HG03039 (cell line): ENCODE data around the gene FSCN2.

Source experiments
- ATAC-seq: cut with Tn5 transposase; IDR thresholded peaks from one replicate; pipeline ENCODE4 v1.9.1; 2021; ENCODE audit warnings: mild to moderate bottlenecking, moderate library complexity; ENCODE audit not compliant: unreplicated experiment

The FSCN2 gene

DNA sequence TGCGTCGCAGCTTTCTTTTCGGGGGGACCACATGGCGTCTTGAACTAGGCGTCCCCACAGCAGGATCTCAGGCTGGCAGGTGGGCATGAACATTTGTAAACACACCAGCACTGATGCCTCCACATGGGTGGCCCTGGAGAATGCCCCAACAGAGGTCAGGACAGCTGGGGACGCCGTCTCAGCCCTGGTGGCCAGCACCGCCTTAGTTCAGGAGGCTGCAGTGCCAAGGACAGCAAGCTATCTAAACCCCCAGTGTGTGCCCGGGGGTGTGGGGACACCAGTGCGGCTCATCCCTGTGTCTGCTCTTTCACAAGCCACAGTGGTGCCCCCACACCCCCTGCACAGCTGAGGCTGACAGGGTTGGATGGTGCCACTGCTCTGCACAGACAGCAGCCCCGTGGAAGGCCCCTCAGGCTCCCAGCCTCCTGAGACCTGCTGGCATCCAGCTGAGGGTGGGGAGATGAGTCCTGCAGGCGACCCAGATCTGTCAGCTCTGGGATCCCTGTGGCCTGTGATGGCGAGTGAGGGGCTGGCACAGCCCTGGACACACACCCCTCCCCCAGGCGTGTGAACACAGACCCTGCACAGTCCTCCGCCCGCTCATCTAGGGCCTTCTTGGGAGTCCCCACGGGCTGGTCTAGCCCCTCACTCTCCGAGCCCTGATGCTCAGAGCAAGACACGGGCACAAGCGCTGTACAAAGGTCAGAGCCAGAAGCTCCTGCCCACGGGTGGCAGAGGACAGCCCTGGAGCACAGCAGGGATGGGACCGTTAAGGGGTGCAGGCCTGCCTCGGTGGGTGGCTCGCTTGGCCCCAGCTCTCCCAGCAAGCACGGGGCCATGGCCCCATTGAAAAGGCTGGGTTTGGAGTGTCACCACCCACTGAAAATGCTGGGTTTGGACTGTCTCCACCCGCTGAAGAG is 10.7 kb downstream of the FSCN2 start:
- ATAC-seq = no peak

GRCh38 chr17:81539571-81539900 is 11.4 kb downstream of the FSCN2 start:
- no peak for ATAC-seq

DNA sequence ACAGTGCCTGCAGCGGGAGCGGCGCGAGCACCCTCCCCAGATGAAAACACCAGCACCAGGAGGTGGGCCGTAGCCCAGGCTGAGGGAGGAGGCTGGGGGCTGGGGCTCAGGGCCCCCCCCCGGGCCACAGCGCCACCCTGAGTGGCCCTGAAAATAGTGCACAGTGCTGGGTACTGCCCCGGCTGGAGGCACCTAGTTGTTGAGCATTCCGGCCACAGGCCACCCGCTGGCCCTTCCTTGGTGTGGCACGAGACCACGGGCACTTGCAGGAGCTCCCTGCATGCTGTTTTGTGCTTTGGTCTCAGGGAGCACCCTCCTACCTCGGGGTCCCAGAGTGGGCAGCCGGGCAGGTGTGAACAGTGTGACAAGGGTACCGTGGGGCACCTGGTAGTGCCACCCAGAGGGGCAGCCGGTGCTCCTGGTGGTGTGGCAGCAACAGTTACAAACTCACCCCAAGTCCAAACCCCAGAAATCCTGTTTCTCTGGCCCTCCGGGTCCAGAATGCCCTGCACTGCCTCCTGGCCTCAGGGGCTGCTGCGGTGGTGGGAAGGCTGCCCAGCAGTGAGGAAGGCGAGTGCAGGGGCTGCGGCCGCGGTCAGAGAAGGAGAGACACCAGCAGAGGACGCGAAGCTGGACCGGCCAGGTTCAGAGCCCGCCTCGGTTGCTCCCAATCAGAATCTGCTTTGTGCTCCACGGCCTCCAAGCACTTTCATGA is 11.9 kb downstream of the FSCN2 start:
- no peak for ATAC-seq

- no peak for ATAC-seq
These were observed 12.5 kb downstream of the FSCN2 start for GRCh38 chr17:81540676-81541027.

- ATAC-seq = no peak
These were observed 12.9 kb downstream of the FSCN2 start for GRCh38 chr17:81541123-81541522.

- ATAC-seq = no peak
These were observed 14.5 kb downstream of the FSCN2 start for GRCh38 chr17:81542431-81543338.

DNA sequence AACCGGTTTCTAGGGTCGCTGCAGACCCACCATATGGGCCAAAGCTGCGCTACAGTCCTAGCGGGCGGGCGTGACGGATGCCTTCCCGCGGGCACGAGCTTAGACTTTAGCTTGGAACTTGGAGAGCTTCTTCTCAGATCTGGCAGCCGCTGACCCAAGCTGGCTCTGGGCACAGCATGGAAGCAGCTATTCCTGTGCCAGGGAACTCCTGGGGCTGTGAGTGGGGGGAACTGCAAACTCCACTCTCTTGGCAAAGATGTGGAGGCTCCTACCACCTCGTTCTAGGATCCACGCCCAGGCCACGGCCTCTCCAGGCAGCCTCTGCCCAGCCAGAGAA is 15.1 kb downstream of the FSCN2 start:
- ATAC-seq = no peak

DNA sequence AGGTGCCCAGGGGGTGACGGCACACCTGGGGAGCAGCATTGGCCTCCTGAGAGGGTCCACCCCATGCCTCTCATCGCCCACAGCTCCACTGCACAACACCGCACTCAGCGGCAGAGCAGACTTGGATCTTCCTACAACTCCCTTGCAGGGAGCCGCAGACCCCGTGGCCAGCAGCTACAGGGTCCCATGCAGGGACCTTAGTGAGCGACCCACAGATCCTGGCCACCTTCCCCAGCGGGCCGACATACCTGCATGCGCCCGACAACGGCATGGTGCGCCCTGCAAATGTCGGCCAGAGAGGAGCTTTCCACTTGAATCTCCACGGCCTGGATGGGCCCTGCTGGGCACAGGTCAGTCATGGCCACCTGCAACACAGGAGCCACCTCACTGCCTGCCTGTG is 15.6 kb downstream of the FSCN2 start:
- ATAC-seq = no peak

- ATAC-seq = no peak
These were observed 16.3 kb downstream of the FSCN2 start for GRCh38 chr17:81544281-81544974.

DNA sequence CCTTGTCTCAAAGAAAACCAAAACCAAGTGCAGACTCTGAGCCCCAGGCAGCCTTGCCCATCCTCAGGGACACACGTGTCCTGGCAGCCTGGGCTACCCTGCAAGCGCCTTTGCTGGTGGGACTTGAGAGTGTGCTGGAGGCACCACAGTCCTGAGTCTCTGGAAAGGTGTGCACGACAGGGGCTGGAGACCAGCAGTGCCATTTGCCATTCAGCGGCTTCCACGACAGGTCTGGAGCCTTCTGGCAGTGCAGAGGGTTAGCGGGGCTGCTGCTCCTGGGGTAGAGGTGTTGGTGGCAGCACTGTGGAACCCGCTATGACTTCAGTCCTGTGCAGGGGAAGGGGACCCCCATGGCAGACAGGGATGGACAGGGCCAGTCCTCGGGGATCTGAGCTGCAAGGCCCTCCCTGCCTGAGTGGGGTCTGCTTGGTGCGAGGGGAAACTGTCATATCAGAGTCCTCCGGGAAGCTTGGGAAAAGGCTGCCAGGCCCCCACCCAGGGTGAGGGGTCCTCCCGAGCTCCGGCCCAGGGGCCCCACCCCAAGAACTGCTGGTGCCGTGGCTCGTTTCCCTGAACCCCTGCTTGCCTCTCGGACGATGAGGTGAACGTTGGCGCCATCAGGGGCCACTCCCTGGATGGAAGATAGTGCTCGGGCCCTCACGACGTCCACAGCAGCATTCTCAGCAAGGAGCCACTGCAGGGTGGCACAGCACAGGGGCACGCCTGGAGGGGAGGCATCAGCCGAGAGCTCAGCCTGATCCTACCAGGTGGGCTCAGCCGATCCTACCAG is 17.2 kb downstream of the FSCN2 start:
- no peak for ATAC-seq

DNA sequence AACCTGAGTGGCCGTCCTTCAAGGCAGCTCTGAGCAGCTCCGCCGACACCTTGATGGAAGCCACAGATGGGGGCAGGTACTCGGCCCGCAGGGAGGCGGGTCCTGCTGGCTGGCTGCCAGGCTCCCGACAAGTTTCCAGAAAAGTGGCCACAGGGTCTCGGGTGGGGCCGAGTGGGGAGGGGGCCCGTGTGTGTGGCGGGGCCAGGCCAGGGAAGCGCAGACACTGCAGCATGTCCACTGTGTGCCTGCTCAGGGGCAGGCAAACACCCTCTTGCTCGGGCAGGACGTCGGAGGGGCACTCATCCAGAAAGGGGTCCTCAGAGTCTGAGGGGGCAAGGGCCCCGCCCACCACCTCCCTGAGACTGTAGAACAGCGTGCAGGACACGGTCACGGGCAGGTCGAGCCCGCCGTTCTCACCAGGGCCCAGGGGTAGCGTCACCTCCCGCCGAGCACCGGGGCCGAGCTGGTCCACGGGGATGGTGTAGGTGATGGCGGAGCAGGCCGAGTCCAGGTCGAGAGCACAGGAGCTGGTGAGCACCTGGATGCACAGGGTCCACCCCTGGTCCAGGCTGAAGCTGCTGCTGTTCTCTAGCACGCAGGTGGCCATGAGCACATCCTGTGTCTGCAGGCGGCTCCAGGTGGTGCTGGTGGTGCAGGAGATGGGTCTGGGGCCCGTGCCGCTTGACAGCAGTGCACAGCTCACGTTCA is 18.9 kb downstream of the FSCN2 start:
- no peak for ATAC-seq

DNA sequence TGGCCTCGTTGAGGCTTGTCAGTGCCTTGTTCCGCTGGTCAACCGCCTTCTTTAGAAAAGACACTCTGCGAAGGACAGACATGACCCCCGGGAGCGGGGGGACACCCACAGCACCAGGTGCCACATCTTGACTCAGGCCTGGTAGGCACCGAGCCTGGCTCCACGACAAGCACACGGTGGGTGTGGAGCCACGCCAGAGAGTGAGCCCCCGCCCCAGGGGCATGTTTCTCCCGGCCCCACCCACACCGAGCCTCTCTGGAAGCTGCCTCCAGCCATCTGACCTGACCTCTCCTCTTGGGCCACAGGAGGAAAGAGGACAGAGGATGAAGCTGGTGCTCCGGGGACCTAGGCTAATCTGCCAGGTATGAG is 19.4 kb downstream of the FSCN2 start:
- no peak for ATAC-seq

DNA sequence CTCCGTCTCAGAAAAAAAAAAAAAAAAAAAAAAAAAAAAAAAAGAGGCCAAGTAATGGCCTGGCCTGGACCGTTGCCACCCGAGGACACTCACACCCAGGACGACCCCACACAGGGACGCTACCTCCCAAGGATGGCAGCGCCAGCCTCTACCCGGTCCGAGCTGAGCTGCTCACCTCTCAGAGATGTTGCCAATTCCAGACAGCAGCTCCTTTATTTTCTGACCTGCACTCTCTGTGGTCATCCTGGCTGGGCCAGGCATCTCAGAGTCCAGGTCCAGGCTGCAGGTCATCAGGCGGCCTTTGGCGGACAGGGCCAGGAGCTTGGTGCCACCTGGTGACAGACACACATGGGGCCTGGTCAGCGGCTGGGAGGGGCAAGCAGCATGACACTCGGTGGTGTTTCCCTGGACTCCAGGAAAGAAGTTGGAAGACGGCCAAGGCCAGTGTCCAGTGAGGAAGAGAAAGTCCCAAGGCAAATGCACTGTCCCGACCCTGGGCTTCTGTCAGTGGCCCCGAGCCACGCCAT is 20.9 kb downstream of the FSCN2 start:
- ATAC-seq = no peak

DNA sequence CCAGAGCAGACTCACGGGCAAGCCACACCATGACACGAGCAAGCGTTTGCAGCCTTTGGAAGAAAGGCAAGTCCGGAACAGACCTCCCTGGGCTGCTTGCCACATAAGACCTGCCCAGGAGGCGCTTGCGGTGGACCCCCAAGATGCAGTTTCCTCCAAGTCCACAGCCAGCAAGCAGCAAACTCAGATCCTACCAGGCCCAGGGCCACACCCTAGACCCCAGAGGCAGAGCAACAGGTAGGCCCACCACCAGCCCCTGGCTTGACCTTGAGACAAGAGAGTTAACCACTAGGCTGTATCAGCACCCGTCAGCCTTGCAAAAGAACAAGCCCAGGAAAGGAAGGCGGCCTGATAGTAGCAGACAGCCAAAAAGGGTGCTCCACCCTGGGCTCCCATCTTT is 21.6 kb downstream of the FSCN2 start:
- ATAC-seq = no peak

DNA sequence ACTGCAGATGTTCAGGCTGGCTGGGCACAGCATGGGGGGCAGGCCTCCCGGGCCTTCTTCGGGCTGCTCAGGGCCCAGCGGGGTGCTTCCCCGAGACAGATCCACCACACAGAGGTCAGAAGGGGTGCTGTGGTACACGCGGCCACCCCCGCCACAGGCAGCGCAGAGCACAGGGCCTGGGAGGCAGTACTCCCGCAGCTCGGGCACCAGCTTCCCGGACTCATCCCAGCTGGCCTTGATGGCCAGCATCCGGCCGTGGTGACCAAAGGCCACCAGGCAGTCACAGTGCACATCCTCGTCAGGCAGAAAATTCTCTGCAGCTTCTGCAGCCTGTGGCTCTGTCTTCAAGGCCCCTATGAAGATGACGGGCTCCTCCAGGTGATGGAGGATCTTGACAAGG is 22.1 kb downstream of the FSCN2 start:
- no peak for ATAC-seq

GRCh38 chr17:81550830-81551457 is 22.8 kb downstream of the FSCN2 start:
- no peak for ATAC-seq

- peak; percentile 6 for ATAC-seq
These were observed 23.5 kb downstream of the FSCN2 start for GRCh38 chr17:81551458-81552243.
